HepG2 (cell line): ENCODE data around the gene KCTD19. TPM values are rescaled to one million over a fixed set of nuclear protein-coding genes. Genes with fewer than 3 reads are reported as not detected.
A peak's percentile ranks its signal among the peaks of the same experiment; 100 is the strongest.

Experiments used
- ERF ChIP-seq: IDR thresholded peaks from 2 replicates; pipeline ENCODE4 v1.6.1; 2018; ENCODE audit warnings: missing biosample characterization, missing genetic modification reagents
- KLF9 ChIP-seq: IDR thresholded peaks from 2 replicates; pipeline ENCODE4 v1.6.1; 2016; ENCODE audit warnings: low read depth
- REPIN1 ChIP-seq: sonication (generic); formaldehyde crosslinking; IDR thresholded peaks from 2 replicates; pipeline ENCODE4 v1.8.0; 2022; ENCODE audit warnings: missing genetic modification reagents, low read depth, mild to moderate bottlenecking, borderline replicate concordance
- SAP130 ChIP-seq: IDR thresholded peaks from 2 replicates; pipeline ENCODE4 v1.6.1; 2016; ENCODE audit warnings: low read depth
- SOX13 ChIP-seq, 3 experiments: fragments of 450-650 bp in 1 of 3; sonication (generic) in 1 of 3; formaldehyde crosslinking in 1 of 3; IDR thresholded peaks in 2 of 3; conservative IDR thresholded peaks in 1 of 3; 2 replicates each; pipeline versions ENCODE4 v1.5.0 to v1.6.1; 2016 to 2020; ENCODE audit warnings: antibody characterized with exemption in 1 of 3, mild to moderate bottlenecking in 1 of 3, missing compliant biosample characterization in 1 of 3, missing genetic modification reagents in 1 of 3, moderate library complexity in 1 of 3
- SPEN ChIP-seq: sonication (generic); formaldehyde crosslinking; IDR thresholded peaks from 2 replicates; pipeline ENCODE4 v1.5.1; 2020; ENCODE audit warnings: low read depth, mild to moderate bottlenecking, missing genetic modification reagents
- STAG1 ChIP-seq: sonication (generic); formaldehyde crosslinking; IDR thresholded peaks from 2 replicates; pipeline ENCODE4 v1.4.0; 2020; ENCODE audit warnings: missing genetic modification reagents
- SYNCRIP ChIP-seq: fragments of 200-400 bp; formaldehyde crosslinking; IDR thresholded peaks from 2 replicates; pipeline ENCODE4 v1.6.1; 2018; ENCODE audit warnings: mild to moderate bottlenecking, low read depth, low read length; ENCODE audit not compliant: insufficient read depth
- TEAD3 ChIP-seq: optimal IDR thresholded peaks from 2 replicates; pipeline ENCODE3; 2016; ENCODE audit warnings: borderline replicate concordance
- ZNF207 ChIP-seq: fragments of 450-650 bp; IDR thresholded peaks from 2 replicates; pipeline ENCODE4 v1.6.1; 2016; ENCODE audit warnings: antibody characterized with exemption, borderline replicate concordance
- ZNF263 ChIP-seq: sonication (generic); formaldehyde crosslinking; IDR thresholded peaks from 2 replicates; pipeline ENCODE4 v1.4.0; 2020; ENCODE audit warnings: missing genetic modification reagents
- ZNF431 ChIP-seq: sonication (generic); formaldehyde crosslinking; IDR thresholded peaks from 2 replicates; pipeline ENCODE4 v1.9.0; 2022; ENCODE audit warnings: missing genetic modification reagents, low read depth, mild to moderate bottlenecking, borderline replicate concordance
- ZNF678 ChIP-seq: sonication (generic); formaldehyde crosslinking; IDR thresholded peaks from 2 replicates; pipeline ENCODE4 v1.4.0; 2020; ENCODE audit warnings: mild to moderate bottlenecking, missing genetic modification reagents
- ZNF776 ChIP-seq: sonication (generic); formaldehyde crosslinking; IDR thresholded peaks from 2 replicates; pipeline ENCODE4 v1.4.0; 2020; ENCODE audit warnings: mild to moderate bottlenecking, missing genetic modification reagents
- ZNF816 ChIP-seq: sonication (generic); formaldehyde crosslinking; IDR thresholded peaks from 2 replicates; pipeline ENCODE4 v1.8.0; 2022; ENCODE audit warnings: missing genetic modification reagents, mild to moderate bottlenecking, borderline replicate concordance
- ZNF83 ChIP-seq: sonication (generic); formaldehyde crosslinking; IDR thresholded peaks from 2 replicates; pipeline ENCODE4 v1.4.0; 2020; ENCODE audit warnings: missing genetic modification reagents, mild to moderate bottlenecking, borderline replicate concordance
- polyA plus RNA-seq, 8 experiments: library from polyadenylated mRNA; depleted of rRNA in 3 of 8; stranded (reverse) in 7 of 8; unstranded in 1 of 8; fragments of >200 nt; fragmentation: Illumina TruSeq in 4 of 8; extraction: Trizol in 4 of 8; gene quantifications; 2 replicates each; pipeline versions ENCODE4 v1.2.1 to v1.2.3, GENCODE V29; 2011 to 2016; ENCODE audit warnings: low read depth in 4 of 8, missing spikeins in 1 of 8, mixed read lengths in 1 of 8; ENCODE audit not compliant: insufficient read depth in 1 of 8
- total RNA-seq, 5 experiments: library from RNA; depleted of rRNA; stranded (reverse); fragments of >200 nt; fragmentation: Illumina TruSeq; extraction: Trizol; gene quantifications; 2 replicates each; pipeline ENCODE4 v1.2.3, GENCODE V29; 2016; ENCODE audit warnings: low read depth in 1 of 5

The KCTD19 gene
- total and polyA plus RNA-seq, 2 of the 13 experiments (the other 11 are each of a cell fraction or from before 2014, with no cell fraction given): not detected

DNA sequence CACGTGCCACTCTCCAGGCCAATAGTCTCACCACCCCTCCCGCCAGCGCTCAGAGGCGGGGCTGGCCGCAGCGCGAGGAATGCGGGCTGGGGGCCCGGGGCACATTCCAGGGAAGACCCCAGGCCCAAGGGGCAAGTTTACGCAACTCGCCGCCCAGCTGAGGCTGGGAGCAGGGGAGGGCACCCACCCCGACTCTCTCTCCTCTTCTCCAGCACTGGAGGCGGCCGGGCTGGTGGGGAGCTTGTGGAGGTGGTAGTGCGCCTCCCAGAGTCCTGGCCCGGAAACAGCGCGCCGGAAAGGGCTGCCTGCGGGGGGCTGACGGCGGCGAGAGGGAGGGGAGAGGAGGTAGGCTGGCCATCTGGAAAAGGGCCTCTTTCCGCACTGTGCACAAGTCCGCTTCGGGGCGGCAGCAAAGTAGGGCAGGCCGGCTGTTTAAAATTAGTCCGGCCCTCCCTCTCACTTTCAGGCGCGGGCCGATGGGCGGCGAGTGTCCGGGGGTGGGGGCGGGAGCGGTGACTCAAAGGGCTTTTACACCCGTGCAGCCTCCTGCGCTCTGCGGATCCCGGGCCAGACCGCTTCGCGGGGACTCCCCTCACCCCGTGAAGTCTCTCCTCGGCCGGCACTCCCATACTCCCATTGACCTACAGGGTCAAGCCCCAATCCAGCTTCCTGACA is 80.3 kb downstream of the KCTD19 start (continued):
- TF ChIP-seq ZNF776 (CRISPR knock-in tag) (peak; percentile 85), ZNF263 (CRISPR knock-in tag) (peak; percentile 46; the same call in 1 of the 2 replicates), REPIN1 (CRISPR knock-in tag) (peak; percentile 94), SYNCRIP (no peak), TEAD3 (peak; percentile 100), SOX13 (IDR thresholded peaks at IDR 0.05) (no peak), SOX13 (CRISPR knock-in tag; conservative IDR thresholded peaks at IDR 0.05 in 1 of 2, IDR thresholded peaks at IDR 0.05 in 1 of 2) (peak in 1 of 2 experiments; percentile 83; a peak in 2 of 4 replicates), ZNF207 (no peak), SPEN (CRISPR knock-in tag) (peak; percentile 72), SAP130 (CRISPR knock-in tag) (peak; percentile 92), STAG1 (peak; percentile 42), ZNF816 (CRISPR knock-in tag) (no peak; the same call in 1 of the 2 replicates), ZNF431 (CRISPR knock-in tag) (peak; percentile 95), ERF (CRISPR knock-in tag) (peak; percentile 94), KLF9 (peak; percentile 79; the same call in 1 of the 2 replicates), ZNF678 (CRISPR knock-in tag) (no peak), ZNF83 (no peak; the same call in 1 of the 2 replicates)
